Measurements from ENCODE around the gene SCUBE2. TPM values are rescaled to one million over a fixed set of nuclear protein-coding genes. Genes with fewer than 3 reads are reported as not detected.
A peak's percentile ranks its signal among the peaks of the same experiment; 100 is the strongest.

Gene SCUBE2
- 0.63 and 1.4 TPM in 2 replicates for polyA plus RNA-seq (2011; rRNA removed)
- 0.26 TPM in 2 replicates for polyA plus RNA-seq (2012; cell fraction: cytosol; rRNA removed)
- 0.29 and 0.36 TPM in 2 replicates for polyA plus RNA-seq (2012; cell fraction: nucleus; rRNA removed)
- 0.21 to 0.49 TPM (median 0.45 TPM) in 3 replicates for polyA plus RNA-seq (2017; fragmentation: RNase III; extraction: RNeasy Plus Mini Kit Qiagen cat#74134 plus additional on column Dnase treatment)
- 1.3 TPM in 2 replicates for polyA minus RNA-seq (2011; rRNA and poly(A)+ RNA removed)

- DNase-seq (ENCODE audit: low read depth in 1 of 2, low spot score in 1 of 2) (peak in 1 of 2 experiments; percentile 25), ATAC-seq (peak; percentile 36 to 44; a peak in 4 of 6 replicates), FAIRE-seq (no peak)
- Histone ChIP-seq H3K9me3 (no peaks in the 10 kb centered on the region), H3K4me1 (0 out of 3 replicates have a peak, but pooled peaks cover 3% of the 10 kb centered on the region), H3K4me2 (peak within 1 kb of the TSS; percentile 93), H3K27ac (peak within 1 kb of the TSS; percentile 36 to 85; a peak in 5 of 6 replicates), H3K4me3 (peak within 1 kb of the TSS; percentile 57)
- CTCF ChIA-PET, result interaction anchor here (1.4 to 5.9 kb wide), 2 partner anchors 47 to 75 kb away, joined by 5 to 30 read pairs; no protein-coding TSS in a partner anchor
- TF ChIP-seq RARB (CRISPR knock-in tag; IDR thresholded peaks at IDR 0.05) (no peak), MAFK (IDR thresholded peaks at IDR 0.05; ENCODE audit: partially characterized antibody) (no peak), NR3C1 (IDR thresholded peaks at IDR 0.05) (no peak)
- WGBS (ENCODE audit: missing lambda C conversion rate), result 44% methylated on average over 23 of the region's 113 CpGs
- POLR2A ChIA-PET, result no interaction called here
Measured at GRCh38 chr11:9091044-9091922, at the start of gene SCUBE2. TSS of gene SCUBE2 (minus strand) at chr11:9091599. CDS start at chr11:9091528, 71 bp downstream.

DNA sequence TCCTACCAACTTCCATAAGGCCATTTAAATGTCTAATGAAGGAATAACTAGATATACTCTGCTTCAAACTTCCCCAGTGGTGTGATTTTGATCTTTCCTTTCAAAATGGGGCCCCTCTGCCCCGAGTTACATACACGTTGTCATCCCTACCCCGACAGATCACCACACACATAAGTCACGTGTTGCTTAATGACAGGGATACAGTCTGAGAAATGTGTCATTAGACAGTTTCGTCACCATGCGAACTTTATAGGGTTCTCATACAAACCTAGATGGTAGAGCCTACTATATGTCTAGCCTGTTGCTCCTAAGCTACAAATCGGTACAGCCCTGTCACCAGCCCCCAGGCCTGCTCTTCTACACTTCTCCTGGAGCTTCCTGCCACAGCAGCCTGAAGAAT, 49.8 kb upstream of the SCUBE2 start:
- ATAC-seq (no peak), DNase-seq (ENCODE audit: low read depth in 1 of 2, low spot score in 1 of 2) (no peak), FAIRE-seq (no peak)
- TF ChIP-seq KDM5A (IDR thresholded peaks at IDR 0.05) (no peak), PBX3 (IDR thresholded peaks at IDR 0.05) (no peak), EHMT2 (IDR thresholded peaks at IDR 0.05; ENCODE audit: low read depth) (no peak), RARB (CRISPR knock-in tag; IDR thresholded peaks at IDR 0.05) (no peak), CBX2 (IDR thresholded peaks at IDR 0.05; ENCODE audit: borderline replicate concordance, low read depth) (no peak), RFX5 (IDR thresholded peaks at IDR 0.05) (no peak)
- TF ChIP-seq, protein P1, sequence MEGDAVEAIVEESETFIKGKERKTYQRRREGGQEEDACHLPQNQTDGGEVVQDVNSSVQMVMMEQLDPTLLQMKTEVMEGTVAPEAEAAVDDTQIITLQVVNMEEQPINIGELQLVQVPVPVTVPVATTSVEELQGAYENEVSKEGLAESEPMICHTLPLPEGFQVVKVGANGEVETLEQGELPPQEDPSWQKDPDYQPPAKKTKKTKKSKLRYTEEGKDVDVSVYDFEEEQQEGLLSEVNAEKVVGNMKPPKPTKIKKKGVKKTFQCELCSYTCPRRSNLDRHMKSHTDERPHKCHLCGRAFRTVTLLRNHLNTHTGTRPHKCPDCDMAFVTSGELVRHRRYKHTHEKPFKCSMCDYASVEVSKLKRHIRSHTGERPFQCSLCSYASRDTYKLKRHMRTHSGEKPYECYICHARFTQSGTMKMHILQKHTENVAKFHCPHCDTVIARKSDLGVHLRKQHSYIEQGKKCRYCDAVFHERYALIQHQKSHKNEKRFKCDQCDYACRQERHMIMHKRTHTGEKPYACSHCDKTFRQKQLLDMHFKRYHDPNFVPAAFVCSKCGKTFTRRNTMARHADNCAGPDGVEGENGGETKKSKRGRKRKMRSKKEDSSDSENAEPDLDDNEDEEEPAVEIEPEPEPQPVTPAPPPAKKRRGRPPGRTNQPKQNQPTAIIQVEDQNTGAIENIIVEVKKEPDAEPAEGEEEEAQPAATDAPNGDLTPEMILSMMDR (IDR thresholded peaks at IDR 0.05), result no peak
- ChIA-PET POLR2A (no interaction called here), CTCF (interaction anchor here (1.9 to 9.0 kb wide), 2 partner anchors 24 to 127 kb away, joined by 4 to 160 read pairs; no protein-coding TSS in a partner anchor)
- Histone ChIP-seq H3K4me2 (no peak overlapping the region), H3K4me3 (no peak overlapping the region), H3K27ac (no peak overlapping the region), H3K9me3 (no peaks in the 10 kb centered on the region), H3K4me1 (peaks cover 30% of the 10 kb centered on the region)
- 92% methylated on average over 7 of the region's 7 CpGs for WGBS (ENCODE audit: missing lambda C conversion rate)

DNA sequence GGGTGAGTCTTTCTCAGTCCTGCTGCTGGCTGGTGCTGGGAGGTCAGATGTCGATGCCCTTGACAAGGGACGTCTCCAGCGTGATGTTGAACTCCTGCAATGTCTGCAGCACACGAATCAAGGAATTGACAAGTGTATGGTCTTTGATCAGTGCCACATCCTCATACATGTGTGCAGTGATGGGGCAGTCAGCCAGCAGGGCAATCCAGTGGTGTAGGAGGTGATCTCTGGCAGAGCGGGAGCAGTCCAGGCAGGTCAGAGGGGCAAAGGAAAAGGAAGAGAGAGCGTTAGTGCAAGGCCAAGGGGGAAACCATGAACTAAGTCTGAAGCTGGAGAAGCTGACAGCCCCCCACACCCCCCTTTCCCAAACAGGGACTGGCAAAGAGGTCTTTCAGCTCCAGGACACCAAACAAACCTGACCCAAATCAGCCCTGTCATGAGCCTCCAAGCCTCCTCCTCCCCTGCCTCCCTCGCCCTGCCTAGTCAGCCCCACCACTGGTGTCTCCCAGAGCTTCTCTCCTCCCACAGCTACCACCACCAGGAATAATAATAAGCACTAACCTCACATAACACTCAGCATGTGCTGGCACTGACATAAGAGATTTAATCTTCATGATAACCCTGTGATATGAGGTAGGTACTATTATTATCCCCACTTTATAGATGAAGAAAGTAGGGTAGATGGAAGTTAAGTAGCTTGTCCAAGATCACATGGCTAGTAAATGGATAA, 48.4 kb upstream of the SCUBE2 start:
- Histone ChIP-seq H3K4me2 (peak overlapping the region; percentile 54), H3K4me3 (no peak overlapping the region), H3K4me1 (peaks cover 30% of the 10 kb centered on the region), H3K9me3 (no peaks in the 10 kb centered on the region), H3K27ac (peak overlapping the region; percentile 27 to 75; a peak in 5 of 6 replicates)
- ATAC-seq (peak in 1 of 2 experiments; percentile 15; a peak in 2 of 6 replicates), DNase-seq (ENCODE audit: low read depth in 1 of 2, low spot score in 1 of 2) (no peak), FAIRE-seq (no peak)
- ChIA-PET CTCF (interaction anchor here (0.7 to 9.0 kb wide), 7 partner anchors 11 to 367 kb away, joined by 3 to 160 read pairs (median 15); no protein-coding TSS in a partner anchor), POLR2A (no interaction called here)
- 79% methylated on average over 7 of the region's 7 CpGs for WGBS (ENCODE audit: missing lambda C conversion rate)
- TF ChIP-seq ZC3H11A (IDR thresholded peaks at IDR 0.05), result no peak
- no peak for TF ChIP-seq FOSL2 (IDR thresholded peaks at IDR 0.05)
- no peak for TF ChIP-seq FOSL2 (CRISPR knock-in tag; IDR thresholded peaks at IDR 0.05)
- no peak for TF ChIP-seq EHF (CRISPR knock-in tag; IDR thresholded peaks at IDR 0.05)
- TF ChIP-seq ZNF302 (CRISPR knock-in tag; IDR thresholded peaks at IDR 0.05), result no peak
- no peak for TF ChIP-seq REST (IDR thresholded peaks at IDR 0.05)
- TF ChIP-seq FOXS1 (CRISPR knock-in tag; IDR thresholded peaks at IDR 0.05), result no peak
- no peak for TF ChIP-seq CHD2 (IDR thresholded peaks at IDR 0.05; ENCODE audit: low read length, partially characterized antibody)
- no peak for TF ChIP-seq MYC (IDR thresholded peaks at IDR 0.05; ENCODE audit: borderline replicate concordance, low read length)
- TF ChIP-seq, protein P2, sequence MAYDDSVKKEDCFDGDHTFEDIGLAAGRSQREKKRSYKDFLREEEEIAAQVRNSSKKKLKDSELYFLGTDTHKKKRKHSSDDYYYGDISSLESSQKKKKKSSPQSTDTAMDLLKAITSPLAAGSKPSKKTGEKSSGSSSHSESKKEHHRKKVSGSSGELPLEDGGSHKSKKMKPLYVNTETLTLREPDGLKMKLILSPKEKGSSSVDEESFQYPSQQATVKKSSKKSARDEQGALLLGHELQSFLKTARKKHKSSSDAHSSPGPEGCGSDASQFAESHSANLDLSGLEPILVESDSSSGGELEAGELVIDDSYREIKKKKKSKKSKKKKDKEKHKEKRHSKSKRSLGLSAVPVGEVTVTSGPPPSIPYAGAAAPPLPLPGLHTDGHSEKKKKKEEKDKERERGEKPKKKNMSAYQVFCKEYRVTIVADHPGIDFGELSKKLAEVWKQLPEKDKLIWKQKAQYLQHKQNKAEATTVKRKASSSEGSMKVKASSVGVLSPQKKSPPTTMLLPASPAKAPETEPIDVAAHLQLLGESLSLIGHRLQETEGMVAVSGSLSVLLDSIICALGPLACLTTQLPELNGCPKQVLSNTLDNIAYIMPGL (CRISPR knock-in tag; IDR thresholded peaks at IDR 0.05; ENCODE audit: borderline replicate concordance), result no peak
- TF ChIP-seq KDM5A (IDR thresholded peaks at IDR 0.05), result no peak
- TF ChIP-seq POLR2A (IDR thresholded peaks at IDR 0.05; ENCODE audit: low read length), result no peak
- TF ChIP-seq JUNB (IDR thresholded peaks at IDR 0.05), result no peak
- TF ChIP-seq JUN (IDR thresholded peaks at IDR 0.05), result no peak

Measured in A549 (cell line).